OCI-LY3 (cell line): ENCODE measurements around the gene LPP.

Source experiments
- EZH2phosphoT487 ChIP-seq: fragments of 200-600 bp; shearing (Covaris generic); IDR thresholded peaks from 2 replicates; pipeline ENCODE4 v1.6.1; 2018; ENCODE audit warnings: antibody characterized with exemption, mixed run types, low read depth
- TF ChIP-seq, protein P1 (sequence below): fragments of 200-600, 300-600 bp; sonication (generic); IDR thresholded peaks from 2 replicates; pipeline ENCODE4 v1.5.1; 2014; ENCODE audit warnings: antibody characterized with exemption, low read length, low read depth

DNA sequence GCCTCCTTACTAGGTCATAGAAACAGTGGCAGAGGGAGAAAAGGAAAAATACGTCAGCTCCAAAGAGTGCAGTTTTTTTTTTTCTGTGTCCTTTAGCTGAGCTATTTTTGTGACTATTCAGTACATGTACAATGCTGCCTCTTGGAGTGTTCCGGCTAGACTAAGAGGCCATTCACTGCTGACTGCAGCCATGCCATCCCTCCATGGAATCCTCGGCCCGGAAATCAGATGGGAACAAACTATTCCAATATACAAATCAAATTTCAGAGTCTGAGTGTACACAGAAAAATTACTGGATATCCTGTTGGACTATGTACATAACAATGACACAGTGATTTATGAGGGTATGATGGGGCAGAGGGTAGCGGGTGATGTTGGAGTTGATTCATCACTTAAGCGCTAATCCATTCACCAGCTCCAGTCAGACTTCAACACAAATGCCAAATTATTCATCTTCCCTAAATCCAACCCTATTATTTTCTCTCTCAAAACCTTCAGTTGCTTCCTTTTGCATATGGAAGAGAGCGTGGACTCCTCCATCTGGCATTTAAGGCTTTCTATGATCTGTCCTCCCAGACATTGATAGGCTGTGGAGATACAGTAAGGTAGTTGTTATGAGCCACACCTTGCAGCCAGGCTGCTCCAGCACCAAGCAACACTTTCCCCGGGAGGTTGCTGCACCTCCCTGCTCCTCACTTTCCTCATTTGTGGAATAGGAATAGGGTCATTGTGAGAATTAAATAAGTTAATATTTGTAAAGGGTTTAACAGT is 109.1 kb downstream of the LPP start:
- TF ChIP-seq, protein P1, sequence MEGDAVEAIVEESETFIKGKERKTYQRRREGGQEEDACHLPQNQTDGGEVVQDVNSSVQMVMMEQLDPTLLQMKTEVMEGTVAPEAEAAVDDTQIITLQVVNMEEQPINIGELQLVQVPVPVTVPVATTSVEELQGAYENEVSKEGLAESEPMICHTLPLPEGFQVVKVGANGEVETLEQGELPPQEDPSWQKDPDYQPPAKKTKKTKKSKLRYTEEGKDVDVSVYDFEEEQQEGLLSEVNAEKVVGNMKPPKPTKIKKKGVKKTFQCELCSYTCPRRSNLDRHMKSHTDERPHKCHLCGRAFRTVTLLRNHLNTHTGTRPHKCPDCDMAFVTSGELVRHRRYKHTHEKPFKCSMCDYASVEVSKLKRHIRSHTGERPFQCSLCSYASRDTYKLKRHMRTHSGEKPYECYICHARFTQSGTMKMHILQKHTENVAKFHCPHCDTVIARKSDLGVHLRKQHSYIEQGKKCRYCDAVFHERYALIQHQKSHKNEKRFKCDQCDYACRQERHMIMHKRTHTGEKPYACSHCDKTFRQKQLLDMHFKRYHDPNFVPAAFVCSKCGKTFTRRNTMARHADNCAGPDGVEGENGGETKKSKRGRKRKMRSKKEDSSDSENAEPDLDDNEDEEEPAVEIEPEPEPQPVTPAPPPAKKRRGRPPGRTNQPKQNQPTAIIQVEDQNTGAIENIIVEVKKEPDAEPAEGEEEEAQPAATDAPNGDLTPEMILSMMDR, result no peak
- TF ChIP-seq EZH2phosphoT487, result no peak
